SU-DHL-6 (cell line): ENCODE measurements around the gene DYNLL1.

Source experiments
- H2AFZ ChIP-seq: fragments of 200-600 bp; sonication (generic); 2 replicates; pipeline ENCODE4 v1.6.1; 2014; ENCODE audit warnings: low read depth, mild to moderate bottlenecking, moderate library complexity, mixed read lengths, antibody characterized with exemption, low read length; ENCODE audit not compliant: severe bottlenecking
- H3F3A ChIP-seq: fragments of 200-600 bp; shearing (Covaris generic); 2 replicates; pipeline ENCODE4 v1.6.0; 2016; ENCODE audit warnings: antibody characterized with exemption, mild to moderate bottlenecking; ENCODE audit not compliant: insufficient read depth
- H3K27ac ChIP-seq: fragments of 200-600 bp; sonication (generic); 2 replicates; pipeline ENCODE4 v1.5.1; 2016; ENCODE audit warnings: low read depth, mild to moderate bottlenecking, low read length, moderate library complexity, mixed read lengths
- H3K27me3 ChIP-seq: fragments of 200-600 bp; sonication (generic), shearing (Covaris generic); 2 replicates; pipeline ENCODE4 v1.6.0; 2014; ENCODE audit warnings: mild to moderate bottlenecking, low read length
- H3K36me3 ChIP-seq: fragments of 200-600 bp; sonication (generic); 2 replicates; pipeline ENCODE4 v1.6.1; 2014; ENCODE audit warnings: mild to moderate bottlenecking, low read length, mixed read lengths
- H3K4me2 ChIP-seq: fragments of 300-600, 200-600 bp; shearing (Covaris generic), sonication (generic); 2 replicates; pipeline ENCODE4 v1.6.0; 2014; ENCODE audit warnings: low read length, low read depth, mild to moderate bottlenecking; ENCODE audit not compliant: poor library complexity, severe bottlenecking
- H3K4me3 ChIP-seq: fragments of 200-600 bp; sonication (generic); 2 replicates; pipeline ENCODE4 v1.5.1; 2014; ENCODE audit warnings: antibody characterized with exemption, low read length, mild to moderate bottlenecking, mixed read lengths; ENCODE audit not compliant: insufficient read depth, poor library complexity, severe bottlenecking
- H3K79me2 ChIP-seq: fragments of 200-600 bp; sonication (generic); 2 replicates; pipeline ENCODE4 v1.6.1; 2014; ENCODE audit warnings: mild to moderate bottlenecking, low read length, moderate library complexity; ENCODE audit not compliant: insufficient read depth
- H3K9ac ChIP-seq: fragments of 200-600 bp; sonication (generic); 2 replicates; pipeline ENCODE4 v1.7.0; 2014; ENCODE audit warnings: mild to moderate bottlenecking, low read length
- H3K9me2 ChIP-seq: fragments of 200-600 bp; sonication (generic); replicated peaks from 2 replicates; pipeline ENCODE4 v1.6.1; 2014; ENCODE audit warnings: low read length; ENCODE audit not compliant: insufficient read depth
- H3K9me3 ChIP-seq: fragments of 200-600 bp; sonication (generic); 2 replicates; pipeline ENCODE4 v1.6.1; 2014; ENCODE audit warnings: low read length, mixed read lengths; ENCODE audit not compliant: insufficient read depth
- H4K20me1 ChIP-seq: fragments of 200-600 bp; sonication (generic); 2 replicates; pipeline ENCODE4 v1.6.1; 2014; ENCODE audit warnings: low read depth, mild to moderate bottlenecking, antibody characterized with exemption, low read length, moderate library complexity, mixed read lengths
- CTCF ChIP-seq: fragments of 200-600 bp; sonication (generic); IDR thresholded peaks from one replicate; pipeline ENCODE4 v1.5.1; 2017; ENCODE audit warnings: antibody characterized with exemption, mild to moderate bottlenecking, low read length, moderate library complexity; ENCODE audit not compliant: insufficient read depth, poor library complexity, severe bottlenecking
- EZH2phosphoT487 ChIP-seq: fragments of 200-600 bp; sonication (generic), shearing (Covaris generic); conservative IDR thresholded peaks from 2 replicates; pipeline ENCODE4 v1.6.1; 2018; ENCODE audit warnings: mild to moderate bottlenecking, antibody characterized with exemption, low read length, moderate library complexity, mixed read lengths

Gene DYNLL1

GRCh38 chr12:120546050-120546386, 50.1 kb downstream of the DYNLL1 start:
- Histone ChIP-seq H3K9me3 (no peaks in the 10 kb centered on the region), H4K20me1 (peaks cover 11% of the 10 kb centered on the region), H3K9ac (no peak overlapping the region), H3K4me2 (no peak overlapping the region), H3K36me3 (peaks cover 13% of the 10 kb centered on the region; the same call in 1 of the 2 replicates), H3K9me2 (no peaks in the 10 kb centered on the region), H3K27ac (no peak overlapping the region), H2AFZ (no peak overlapping the region), H3K27me3 (no peaks in the 10 kb centered on the region), H3K4me3 (no peak overlapping the region), H3F3A (no peaks in the 10 kb centered on the region), H3K79me2 (peaks cover 76% of the 10 kb centered on the region)
- TF ChIP-seq CTCF = no peak
- no peak for TF ChIP-seq EZH2phosphoT487
